ENCODE measurements around the gene DACT2.
"Not testable (repeated sequence)": the region's sequence is repeated elsewhere in the genome, so short reads cannot be mapped to it uniquely, and the experiment has no call there.

DNA sequence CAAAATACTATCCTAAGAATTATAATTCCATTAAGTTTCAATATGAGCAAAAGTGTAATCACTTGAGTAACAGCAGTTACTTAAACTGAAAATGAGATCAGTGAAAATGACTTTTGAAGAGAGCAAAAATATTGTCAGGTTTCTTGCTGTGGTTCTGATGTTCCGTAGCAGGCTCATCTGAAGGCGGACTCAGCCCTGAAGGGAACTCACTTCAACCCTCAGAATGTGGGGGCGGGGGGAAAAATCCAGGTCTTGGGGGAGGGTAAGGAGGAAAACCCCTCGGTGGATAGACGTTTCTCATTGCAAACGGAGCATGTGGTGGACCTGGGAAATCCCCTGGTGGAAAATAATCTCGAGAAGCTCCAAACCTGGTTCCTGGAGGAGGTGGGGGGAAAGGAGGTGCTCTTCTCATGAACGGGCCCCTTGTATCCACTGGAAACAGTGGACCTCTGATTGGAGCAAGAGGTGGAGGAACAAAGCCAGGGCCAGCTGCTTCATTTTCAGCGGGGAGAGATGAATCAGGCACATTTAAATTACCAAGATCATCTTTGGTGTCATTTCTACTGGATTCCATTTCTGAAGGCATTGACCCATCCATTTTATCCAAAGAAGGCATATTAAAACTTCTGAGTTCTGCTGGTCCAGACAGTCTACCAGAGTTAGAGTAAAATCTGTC is 32.7 kb downstream of the DACT2 start:
- TF ChIP-seq POLR2A (IDR thresholded peaks at IDR 0.05), result not testable (repeated sequence)
- TF ChIP-seq, protein P1, sequence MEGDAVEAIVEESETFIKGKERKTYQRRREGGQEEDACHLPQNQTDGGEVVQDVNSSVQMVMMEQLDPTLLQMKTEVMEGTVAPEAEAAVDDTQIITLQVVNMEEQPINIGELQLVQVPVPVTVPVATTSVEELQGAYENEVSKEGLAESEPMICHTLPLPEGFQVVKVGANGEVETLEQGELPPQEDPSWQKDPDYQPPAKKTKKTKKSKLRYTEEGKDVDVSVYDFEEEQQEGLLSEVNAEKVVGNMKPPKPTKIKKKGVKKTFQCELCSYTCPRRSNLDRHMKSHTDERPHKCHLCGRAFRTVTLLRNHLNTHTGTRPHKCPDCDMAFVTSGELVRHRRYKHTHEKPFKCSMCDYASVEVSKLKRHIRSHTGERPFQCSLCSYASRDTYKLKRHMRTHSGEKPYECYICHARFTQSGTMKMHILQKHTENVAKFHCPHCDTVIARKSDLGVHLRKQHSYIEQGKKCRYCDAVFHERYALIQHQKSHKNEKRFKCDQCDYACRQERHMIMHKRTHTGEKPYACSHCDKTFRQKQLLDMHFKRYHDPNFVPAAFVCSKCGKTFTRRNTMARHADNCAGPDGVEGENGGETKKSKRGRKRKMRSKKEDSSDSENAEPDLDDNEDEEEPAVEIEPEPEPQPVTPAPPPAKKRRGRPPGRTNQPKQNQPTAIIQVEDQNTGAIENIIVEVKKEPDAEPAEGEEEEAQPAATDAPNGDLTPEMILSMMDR (IDR thresholded peaks at IDR 0.05 in 4 of 5, conservative IDR thresholded peaks at IDR 0.05 in 1 of 5), result not testable (repeated sequence)

All from gastrocnemius medialis (tissue), 4 donors.